ENCODE measurements around the gene ABCD4. TPM values are rescaled to one million over a fixed set of nuclear protein-coding genes. Genes with fewer than 3 reads are reported as not detected.

The ABCD4 gene
- total RNA-seq, 1 donor from 2014 or later: 47.7 TPM

GRCh38 chr14:74237441-74237840, 65.3 kb downstream of the ABCD4 start:
- no peak for DNase-seq (ENCODE audit: low spot score)

Other genes with a start within 250 kb of the ABCD4 start
- 36.4 TPM for gene ALDH6A1, start 218.5 kb downstream of the ABCD4 start, total RNA-seq (ENCODE audit: insufficient read depth, low replicate concordance)
- 17.1 TPM for gene LIN52, start 218.0 kb downstream of the ABCD4 start, total RNA-seq (ENCODE audit: insufficient read depth, low replicate concordance)
- gene VSX2, start 63.5 kb downstream of the ABCD4 start, total RNA-seq (ENCODE audit: insufficient read depth, low replicate concordance): 1.9 TPM
- gene VRTN, start 45.5 kb upstream of the ABCD4 start, total RNA-seq (ENCODE audit: insufficient read depth, low replicate concordance): 1.2 TPM
- not detected for gene SYNDIG1L, start 123.3 kb upstream of the ABCD4 start, total RNA-seq (ENCODE audit: insufficient read depth, low replicate concordance)
- 95.8 TPM for gene NPC2, start 190.4 kb upstream of the ABCD4 start, total RNA-seq (ENCODE audit: insufficient read depth, low replicate concordance)
- gene ISCA2, start 190.8 kb upstream of the ABCD4 start, total RNA-seq (ENCODE audit: insufficient read depth, low replicate concordance): 42.4 TPM